Ascending aorta (tissue), 2 donors: ENCODE measurements around the gene PTPRK. TPM values are rescaled to one million over a fixed set of nuclear protein-coding genes. Genes with fewer than 3 reads are reported as not detected.

Source experiments
- DNase-seq, 2 donors: peaks; one replicate each; pipeline ENCODE4 v3.0.0-alpha.2; 2019; ENCODE audit warnings: low spot score in 2 of 2
- H3K27ac ChIP-seq, 2 donors: fragments of 200-600 bp; sonication (generic); one replicate each; pipeline ENCODE4 v1.5.1; 2016 to 2017; ENCODE audit warnings: mild to moderate bottlenecking in 1 of 2
- H3K27me3 ChIP-seq: fragments of 200-600 bp; sonication (generic); one replicate; pipeline ENCODE4 v1.5.1; 2017
- H3K36me3 ChIP-seq, 2 donors: fragments of 200-600 bp; sonication (generic); one replicate each; pipeline ENCODE4 v1.5.1; 2016
- H3K4me1 ChIP-seq, 2 donors: fragments of 200-600 bp; sonication (generic); one replicate each; pipeline ENCODE4 v1.5.1; 2016 to 2017; ENCODE audit warnings: mild to moderate bottlenecking in 1 of 2
- H3K4me3 ChIP-seq, 2 donors: fragments of 200-600 bp; sonication (generic); one replicate each; pipeline ENCODE4 v1.5.1; 2016 to 2017; ENCODE audit warnings: mild to moderate bottlenecking in 1 of 2
- H3K9me3 ChIP-seq, 2 donors: fragments of 200-600 bp; sonication (generic); one replicate each; pipeline ENCODE4 v1.5.1; 2016
- CTCF ChIP-seq, 3 experiments: fragments of 200-600 bp in 2 of 3; fragments of 450-650 bp in 1 of 3; sonication (generic) in 2 of 3; IDR thresholded peaks; one replicate each; pipeline ENCODE4 v1.5.1; 2016 to 2019; ENCODE audit warnings: antibody characterized with exemption in 3 of 3, mild to moderate bottlenecking in 1 of 3, moderate library complexity in 1 of 3
- intact Hi-C: fragments of 100-400 bp; cut with DNase I; formaldehyde crosslinking; loops from one replicate; pipeline ENCODE4 v1.15.1; 2023
- total RNA-seq: library from RNA; depleted of rRNA; stranded (reverse); fragments of >200 nt; gene quantifications from one replicate; pipeline ENCODE4 v1.1.0, GENCODE V29; 2016

Gene PTPRK
- total RNA-seq, 1 donor from 2014 or later = 73.1 TPM

GRCh38 chr6:128395596-128395995 is 124.8 kb downstream of the PTPRK start:
- H3K27ac ChIP-seq = no peak overlapping the region
- no peaks in the 10 kb centered on the region for H3K36me3 ChIP-seq
- no peak for DNase-seq
- intact Hi-C loops = no loop called here
- no peak overlapping the region for H3K4me3 ChIP-seq
- no peak for TF ChIP-seq CTCF (IDR thresholded peaks at IDR 0.05)
- H3K9me3 ChIP-seq = no peaks in the 10 kb centered on the region
- H3K4me1 ChIP-seq = no peaks in the 10 kb centered on the region
- no peaks in the 10 kb centered on the region for H3K27me3 ChIP-seq

DNA sequence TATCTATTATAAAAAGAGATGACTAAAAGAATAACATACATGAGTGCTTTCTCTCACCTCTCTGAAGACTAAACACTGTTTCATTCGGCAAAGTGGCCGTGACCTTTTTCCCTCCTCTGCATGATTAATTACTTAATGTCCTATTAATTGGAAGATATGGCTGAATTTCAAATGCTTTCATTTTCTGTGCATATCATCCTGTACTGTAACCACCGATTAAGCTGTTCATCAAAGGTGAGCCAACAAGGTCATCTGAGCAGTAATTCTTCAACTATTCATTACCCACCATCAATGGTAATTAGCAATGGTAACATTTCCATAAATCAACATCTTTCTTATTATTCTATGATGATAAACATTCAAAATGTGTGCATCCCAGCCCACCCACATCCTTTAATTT is 125.2 kb downstream of the PTPRK start:
- no peak for TF ChIP-seq CTCF (IDR thresholded peaks at IDR 0.05)
- intact Hi-C loops = no loop called here
- Histone ChIP-seq H3K9me3 (no peaks in the 10 kb centered on the region), H3K27me3 (no peaks in the 10 kb centered on the region), H3K4me1 (no peaks in the 10 kb centered on the region), H3K4me3 (no peak overlapping the region), H3K27ac (no peak overlapping the region), H3K36me3 (no peaks in the 10 kb centered on the region)
- no peak for DNase-seq

- Histone ChIP-seq H3K36me3 (no peaks in the 10 kb centered on the region), H3K9me3 (no peaks in the 10 kb centered on the region), H3K27ac (no peak overlapping the region), H3K4me3 (no peak overlapping the region), H3K27me3 (no peaks in the 10 kb centered on the region), H3K4me1 (no peaks in the 10 kb centered on the region)
- intact Hi-C loops = no loop called here
- TF ChIP-seq CTCF (IDR thresholded peaks at IDR 0.05) = no peak
- DNase-seq = no peak
Measured at GRCh38 chr6:128394167-128394566, 126.2 kb downstream of the PTPRK start.

- TF ChIP-seq CTCF (IDR thresholded peaks at IDR 0.05) = no peak
- intact Hi-C loops = no loop called here
- Histone ChIP-seq H3K4me3 (no peak overlapping the region), H3K27me3 (no peaks in the 10 kb centered on the region), H3K4me1 (no peaks in the 10 kb centered on the region), H3K27ac (no peak overlapping the region), H3K36me3 (no peaks in the 10 kb centered on the region), H3K9me3 (no peaks in the 10 kb centered on the region)
- no peak for DNase-seq
Measured at GRCh38 chr6:128389820-128390534, 130.4 kb downstream of the PTPRK start.

DNA sequence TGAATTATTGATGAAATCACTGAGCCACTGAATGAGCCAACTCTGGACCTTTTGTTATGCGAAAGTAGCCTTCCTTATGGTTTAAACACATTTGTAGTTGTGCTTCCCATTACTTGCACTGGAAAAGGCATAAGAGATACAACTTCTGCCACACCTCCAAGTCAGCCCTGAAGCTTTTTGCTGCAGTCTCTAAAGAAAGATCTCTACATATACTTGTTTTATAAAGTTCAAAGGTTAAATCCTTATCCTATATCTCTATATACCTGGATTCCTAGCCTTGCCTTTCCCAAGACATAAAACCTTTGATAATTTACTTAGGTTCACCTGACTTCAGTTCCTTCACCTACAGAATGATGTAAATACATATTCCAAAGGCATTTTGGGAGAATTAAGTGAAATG is 132.0 kb downstream of the PTPRK start:
- no peak for TF ChIP-seq CTCF (IDR thresholded peaks at IDR 0.05)
- Histone ChIP-seq H3K27ac (no peak overlapping the region), H3K36me3 (no peaks in the 10 kb centered on the region), H3K4me1 (peaks cover 0 to 2% of the 10 kb centered on the region in 2 donors), H3K4me3 (no peak overlapping the region), H3K9me3 (no peaks in the 10 kb centered on the region), H3K27me3 (no peaks in the 10 kb centered on the region)
- intact Hi-C loops = no loop called here
- no peak for DNase-seq

DNA sequence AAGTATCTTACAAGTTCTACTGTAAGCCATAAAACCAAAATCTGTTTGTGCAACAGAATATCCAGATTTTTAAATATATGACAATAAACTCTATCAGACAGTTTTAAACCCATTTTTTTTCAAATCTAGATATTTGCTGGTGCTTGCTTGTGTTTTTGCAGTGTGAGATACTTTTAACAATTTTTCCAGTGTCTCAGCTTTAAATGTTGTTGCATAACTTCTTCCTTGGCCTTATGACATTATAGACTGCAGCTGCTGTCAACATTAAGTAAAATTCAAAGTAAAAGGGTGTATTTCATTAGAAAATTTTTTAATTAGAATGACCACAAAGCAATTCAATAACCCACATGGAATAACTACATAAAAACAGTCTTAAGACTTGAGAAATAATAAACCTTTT is 139.5 kb downstream of the PTPRK start:
- H3K36me3 ChIP-seq = no peaks in the 10 kb centered on the region
- no peak for DNase-seq
- H3K4me1 ChIP-seq = peaks cover 0 to 16% of the 10 kb centered on the region in 2 donors
- H3K4me3 ChIP-seq = no peak overlapping the region
- no peak for TF ChIP-seq CTCF (IDR thresholded peaks at IDR 0.05)
- H3K27ac ChIP-seq = no peak overlapping the region
- intact Hi-C loops = no loop called here
- H3K9me3 ChIP-seq = peaks cover 6 to 9% of the 10 kb centered on the region in 2 donors
- no peaks in the 10 kb centered on the region for H3K27me3 ChIP-seq
